HEK293 (cell line): ENCODE data around the gene C1orf74.

Source experiments
- CTCF ChIA-PET: fragments of 350-600 bp; formaldehyde crosslinking; extraction: SDS; loops from one replicate; lab custom pipeline; 2021; ENCODE audit warnings: antibody characterized with exemption; lab: Yijun Ruan, JAX
- POLR2A ChIA-PET: fragments of 300-600 bp; formaldehyde crosslinking; extraction: SDS; loops from one replicate; lab custom pipeline; 2020; ENCODE audit warnings: antibody characterized with exemption, inconsistent platforms; lab: Yijun Ruan, JAX
- H3K27ac ChIP-seq: fragments of 200-500 bp; sonication (Bioruptor generic); 2 replicates; pipeline ENCODE4 v1.5.1; 2014; ENCODE audit warnings: low read depth, low read length, control low read depth, inconsistent platforms; ENCODE audit errors: extremely low read depth
- H3K36me3 ChIP-seq, 2 experiments: fragments of 200-500 bp in 1 of 2; sonication (Bioruptor generic) in 1 of 2; 1 replicate in 1 of 2; 2 replicates in 1 of 2; pipeline ENCODE4 v1.5.1; 2014 to 2017; ENCODE audit warnings: inconsistent platforms in 2 of 2, low read length in 2 of 2; ENCODE audit not compliant: control insufficient read depth in 2 of 2, insufficient read depth in 1 of 2
- H3K4me1 ChIP-seq: fragments of 200-500 bp; sonication (Bioruptor generic); 2 replicates; pipeline ENCODE4 v1.5.1; 2014; ENCODE audit warnings: mild to moderate bottlenecking, low read length, inconsistent platforms; ENCODE audit not compliant: control insufficient read depth, insufficient read depth
- H3K4me3 ChIP-seq: 2 replicates; pipeline ENCODE4 v1.5.1; 2011; ENCODE audit warnings: low read depth, mild to moderate bottlenecking, control low read depth, low read length, moderate library complexity
- H3K9me3 ChIP-seq: fragments of 200-500 bp; sonication (Bioruptor generic); 2 replicates; pipeline ENCODE4 v1.5.1; 2014; ENCODE audit warnings: low read depth, low read length, inconsistent platforms; ENCODE audit not compliant: control insufficient read depth, insufficient read depth
- KLF10 ChIP-seq: fragments of 450-650 bp; IDR thresholded peaks from 2 replicates; pipeline ENCODE4 v1.5.1; 2018; ENCODE audit warnings: missing biosample characterization, mild to moderate bottlenecking, missing genetic modification characterization
- KLF7 ChIP-seq: fragments of 450-650 bp; formaldehyde crosslinking; IDR thresholded peaks from 2 replicates; pipeline ENCODE4 v1.5.1; 2016; ENCODE audit warnings: missing biosample characterization, missing genetic modification characterization, borderline replicate concordance
- KLF9 ChIP-seq: fragments of 450-650 bp; formaldehyde crosslinking; IDR thresholded peaks from 2 replicates; pipeline ENCODE4 v1.5.1; 2016; ENCODE audit warnings: missing biosample characterization, missing genetic modification characterization, low read depth
- SP7 ChIP-seq: fragments of 450-650 bp; formaldehyde crosslinking; IDR thresholded peaks from 2 replicates; pipeline ENCODE4 v1.5.1; 2016; ENCODE audit warnings: missing biosample characterization, missing genetic modification characterization
- ZBTB48 ChIP-seq: fragments of 450-650 bp; formaldehyde crosslinking; IDR thresholded peaks from 2 replicates; pipeline ENCODE4 v1.5.1; 2016; ENCODE audit warnings: missing biosample characterization, missing genetic modification characterization
- ZFP37 ChIP-seq: fragments of 450-650 bp; formaldehyde crosslinking; IDR thresholded peaks from 2 replicates; pipeline ENCODE4 v1.5.1; 2016; ENCODE audit warnings: missing biosample characterization, missing genetic modification characterization
- ZNF19 ChIP-seq: fragments of 450-650 bp; formaldehyde crosslinking; IDR thresholded peaks from 2 replicates; pipeline ENCODE4; 2016; ENCODE audit warnings: missing biosample characterization, missing genetic modification characterization, low read depth
- ZNF214 ChIP-seq: fragments of 450-650 bp; formaldehyde crosslinking; IDR thresholded peaks from 2 replicates; pipeline ENCODE4 v1.5.1; 2017; ENCODE audit warnings: missing biosample characterization, mild to moderate bottlenecking, missing genetic modification characterization, borderline replicate concordance
- ZNF223 ChIP-seq: fragments of 450-650 bp; formaldehyde crosslinking; IDR thresholded peaks from 2 replicates; pipeline ENCODE4 v1.5.1; 2016; ENCODE audit warnings: missing biosample characterization, missing genetic modification characterization
- ZNF391 ChIP-seq: fragments of 450-650 bp; formaldehyde crosslinking; IDR thresholded peaks from 2 replicates; pipeline ENCODE4 v1.5.1; 2016; ENCODE audit warnings: low read depth, missing biosample characterization, missing genetic modification characterization, borderline replicate concordance
- ZNF544 ChIP-seq: fragments of 450-650 bp; formaldehyde crosslinking; IDR thresholded peaks from 2 replicates; pipeline ENCODE4 v1.5.0; 2017; ENCODE audit warnings: missing biosample characterization, missing genetic modification characterization
- ZNF621 ChIP-seq: fragments of 450-650 bp; formaldehyde crosslinking; IDR thresholded peaks from 2 replicates; pipeline ENCODE4 v1.5.1; 2017; ENCODE audit warnings: missing biosample characterization, missing genetic modification characterization
- ZNF629 ChIP-seq: fragments of 450-650 bp; formaldehyde crosslinking; IDR thresholded peaks from 2 replicates; pipeline ENCODE4 v1.5.1; 2017; ENCODE audit warnings: missing biosample characterization, missing genetic modification characterization
- ZSCAN16 ChIP-seq: fragments of 450-650 bp; formaldehyde crosslinking; IDR thresholded peaks from 2 replicates; pipeline ENCODE4 v1.5.1; 2016; ENCODE audit warnings: missing biosample characterization, missing genetic modification characterization
- TF ChIP-seq, protein P1 (sequence below): fragments of 450-650 bp; formaldehyde crosslinking; IDR thresholded peaks from 2 replicates; pipeline ENCODE4 v1.5.1; 2016; ENCODE audit warnings: missing biosample characterization, missing genetic modification characterization
- TF ChIP-seq, protein P2 (sequence below): fragments of 450-650 bp; formaldehyde crosslinking; IDR thresholded peaks from 2 replicates; pipeline ENCODE4 v1.5.1; 2016; ENCODE audit warnings: missing biosample characterization, missing genetic modification characterization
- TF ChIP-seq, protein P3 (sequence below): fragments of 450-650 bp; IDR thresholded peaks from 2 replicates; pipeline ENCODE4 v1.5.1; 2018; ENCODE audit warnings: missing biosample characterization, missing genetic modification characterization
- TF ChIP-seq, protein P4 (sequence below): fragments of 450-650 bp; formaldehyde crosslinking; IDR thresholded peaks from 2 replicates; pipeline ENCODE4 v1.5.1; 2016; ENCODE audit warnings: missing biosample characterization, missing genetic modification characterization
- TF ChIP-seq, protein P5 (sequence below): fragments of 450-650 bp; formaldehyde crosslinking; IDR thresholded peaks from 2 replicates; pipeline ENCODE4 v1.5.1; 2017; ENCODE audit warnings: missing biosample characterization, missing genetic modification characterization
- TF ChIP-seq, protein P6 (sequence below): fragments of 450-650 bp; formaldehyde crosslinking; IDR thresholded peaks from 2 replicates; pipeline ENCODE4 v1.5.1; 2016; ENCODE audit warnings: missing biosample characterization, missing genetic modification characterization

Gene C1orf74

DNA sequence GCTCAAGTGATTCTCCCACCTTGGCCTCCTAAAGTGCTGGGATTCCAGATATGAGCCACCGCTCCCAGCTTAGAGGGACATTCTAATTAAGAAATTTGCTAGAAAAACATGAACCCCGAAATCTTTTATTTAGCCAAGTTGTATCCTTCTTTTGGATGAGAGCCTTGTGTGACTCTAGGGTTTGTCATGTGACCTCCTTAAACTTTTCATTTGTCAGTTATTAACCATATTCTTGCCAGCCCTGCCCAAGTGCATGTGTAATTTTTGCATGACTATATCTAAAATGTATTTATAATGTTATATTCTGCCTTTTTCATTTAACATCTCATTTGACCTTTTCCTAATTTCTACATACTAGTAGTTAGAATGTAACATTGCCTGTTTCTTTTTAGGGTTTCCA lies 45.4 kb upstream of the C1orf74 start (continued):
- TF ChIP-seq, protein P1, sequence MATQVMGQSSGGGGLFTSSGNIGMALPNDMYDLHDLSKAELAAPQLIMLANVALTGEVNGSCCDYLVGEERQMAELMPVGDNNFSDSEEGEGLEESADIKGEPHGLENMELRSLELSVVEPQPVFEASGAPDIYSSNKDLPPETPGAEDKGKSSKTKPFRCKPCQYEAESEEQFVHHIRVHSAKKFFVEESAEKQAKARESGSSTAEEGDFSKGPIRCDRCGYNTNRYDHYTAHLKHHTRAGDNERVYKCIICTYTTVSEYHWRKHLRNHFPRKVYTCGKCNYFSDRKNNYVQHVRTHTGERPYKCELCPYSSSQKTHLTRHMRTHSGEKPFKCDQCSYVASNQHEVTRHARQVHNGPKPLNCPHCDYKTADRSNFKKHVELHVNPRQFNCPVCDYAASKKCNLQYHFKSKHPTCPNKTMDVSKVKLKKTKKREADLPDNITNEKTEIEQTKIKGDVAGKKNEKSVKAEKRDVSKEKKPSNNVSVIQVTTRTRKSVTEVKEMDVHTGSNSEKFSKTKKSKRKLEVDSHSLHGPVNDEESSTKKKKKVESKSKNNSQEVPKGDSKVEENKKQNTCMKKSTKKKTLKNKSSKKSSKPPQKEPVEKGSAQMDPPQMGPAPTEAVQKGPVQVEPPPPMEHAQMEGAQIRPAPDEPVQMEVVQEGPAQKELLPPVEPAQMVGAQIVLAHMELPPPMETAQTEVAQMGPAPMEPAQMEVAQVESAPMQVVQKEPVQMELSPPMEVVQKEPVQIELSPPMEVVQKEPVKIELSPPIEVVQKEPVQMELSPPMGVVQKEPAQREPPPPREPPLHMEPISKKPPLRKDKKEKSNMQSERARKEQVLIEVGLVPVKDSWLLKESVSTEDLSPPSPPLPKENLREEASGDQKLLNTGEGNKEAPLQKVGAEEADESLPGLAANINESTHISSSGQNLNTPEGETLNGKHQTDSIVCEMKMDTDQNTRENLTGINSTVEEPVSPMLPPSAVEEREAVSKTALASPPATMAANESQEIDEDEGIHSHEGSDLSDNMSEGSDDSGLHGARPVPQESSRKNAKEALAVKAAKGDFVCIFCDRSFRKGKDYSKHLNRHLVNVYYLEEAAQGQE (tag by site-specific recombination): no peak
- TF ChIP-seq ZNF391 (tag by site-specific recombination) (no peak), KLF10 (tag by site-specific recombination) (no peak), ZNF223 (tag by site-specific recombination) (no peak), ZFP37 (no peak), ZBTB48 (tag by site-specific recombination) (no peak), KLF7 (no peak), ZNF19 (tag by site-specific recombination) (no peak), SP7 (tag by site-specific recombination) (no peak)

DNA sequence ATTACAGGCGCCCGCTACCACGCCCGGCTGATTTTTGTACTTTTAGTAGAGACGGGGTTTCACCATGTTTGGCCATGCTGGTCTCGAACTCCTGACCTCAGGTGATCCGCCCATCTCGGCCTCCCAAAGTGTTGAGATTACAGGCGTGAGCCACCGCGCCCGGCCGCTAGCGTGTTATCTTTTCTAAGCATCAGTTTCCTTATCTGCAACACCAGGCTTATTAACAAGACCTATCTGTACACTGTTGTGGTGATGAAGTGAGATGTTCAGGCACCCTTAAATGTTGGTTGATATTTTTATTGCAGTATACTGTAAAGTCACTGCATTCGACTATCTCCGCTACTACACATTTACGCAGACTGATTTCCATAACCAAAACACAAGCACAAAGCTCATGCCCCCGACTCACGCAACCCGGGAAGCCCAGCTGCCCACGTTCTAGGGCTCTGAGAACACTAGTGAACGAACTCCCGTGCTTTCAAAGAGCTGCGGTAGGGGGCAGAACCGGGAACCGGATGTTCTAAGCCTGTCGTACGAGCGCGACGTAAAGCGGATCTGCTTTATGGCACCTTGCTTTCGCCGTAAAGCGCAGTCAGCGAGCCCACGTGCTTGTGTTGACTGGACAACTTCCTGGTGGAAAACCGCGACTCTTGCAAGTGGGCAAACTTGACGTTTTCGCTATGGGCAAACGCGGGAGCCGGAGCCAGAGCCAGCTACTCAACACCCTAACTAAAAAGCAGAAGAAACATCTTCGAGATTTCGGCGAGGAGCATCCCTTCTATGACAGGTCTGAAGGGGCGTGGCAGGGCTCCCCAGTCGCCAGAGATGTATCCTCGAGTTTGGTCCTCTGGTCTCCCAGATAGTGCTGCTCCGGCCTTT lies 43.3 kb upstream of the C1orf74 start, which contains the start of gene UTP25:
UTP25 (plus strand) TSS at position 589 of the 879 bp plus-strand sequence; CDS start at position 681, 92 bp downstream.
- no peaks in the 10 kb centered on the region for H3K9me3 ChIP-seq
- ChIA-PET POLR2A (interaction anchor here (0.6 to 1.9 kb wide), 7 partner anchors 11 to 116 kb away, joined by 3 to 18 read pairs (median 5); partner anchors contain the start of genes C1orf74 and IRF6), CTCF (interaction anchor here (0.6 to 2.1 kb wide), 19 partner anchors 9 to 484 kb away, joined by 3 to 9 read pairs (median 3); no protein-coding TSS in a partner anchor)
- no peaks in the 10 kb centered on the region for H3K4me1 ChIP-seq
- H3K4me3 ChIP-seq: peak within 1 kb of the TSS; percentile 87
- H3K27ac ChIP-seq: peak within 1 kb of the TSS; percentile 47
- peaks cover 3 to 18% of the 10 kb centered on the region in 2 experiments for H3K36me3 ChIP-seq
- TF ChIP-seq ZNF544 (tag by site-specific recombination) (no peak), ZNF629 (tag by site-specific recombination) (peak; percentile 67), ZNF621 (tag by site-specific recombination) (no peak), ZNF214 (tag by site-specific recombination) (no peak), KLF9 (tag by site-specific recombination) (peak; percentile 96), ZSCAN16 (tag by site-specific recombination) (peak; percentile 75; the same call in 1 of the 2 replicates)
- TF ChIP-seq, protein P2, sequence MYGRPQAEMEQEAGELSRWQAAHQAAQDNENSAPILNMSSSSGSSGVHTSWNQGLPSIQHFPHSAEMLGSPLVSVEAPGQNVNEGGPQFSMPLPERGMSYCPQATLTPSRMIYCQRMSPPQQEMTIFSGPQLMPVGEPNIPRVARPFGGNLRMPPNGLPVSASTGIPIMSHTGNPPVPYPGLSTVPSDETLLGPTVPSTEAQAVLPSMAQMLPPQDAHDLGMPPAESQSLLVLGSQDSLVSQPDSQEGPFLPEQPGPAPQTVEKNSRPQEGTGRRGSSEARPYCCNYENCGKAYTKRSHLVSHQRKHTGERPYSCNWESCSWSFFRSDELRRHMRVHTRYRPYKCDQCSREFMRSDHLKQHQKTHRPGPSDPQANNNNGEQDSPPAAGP: peak; percentile 54; the same call in 1 of the 2 replicates
- TF ChIP-seq, protein P3, sequence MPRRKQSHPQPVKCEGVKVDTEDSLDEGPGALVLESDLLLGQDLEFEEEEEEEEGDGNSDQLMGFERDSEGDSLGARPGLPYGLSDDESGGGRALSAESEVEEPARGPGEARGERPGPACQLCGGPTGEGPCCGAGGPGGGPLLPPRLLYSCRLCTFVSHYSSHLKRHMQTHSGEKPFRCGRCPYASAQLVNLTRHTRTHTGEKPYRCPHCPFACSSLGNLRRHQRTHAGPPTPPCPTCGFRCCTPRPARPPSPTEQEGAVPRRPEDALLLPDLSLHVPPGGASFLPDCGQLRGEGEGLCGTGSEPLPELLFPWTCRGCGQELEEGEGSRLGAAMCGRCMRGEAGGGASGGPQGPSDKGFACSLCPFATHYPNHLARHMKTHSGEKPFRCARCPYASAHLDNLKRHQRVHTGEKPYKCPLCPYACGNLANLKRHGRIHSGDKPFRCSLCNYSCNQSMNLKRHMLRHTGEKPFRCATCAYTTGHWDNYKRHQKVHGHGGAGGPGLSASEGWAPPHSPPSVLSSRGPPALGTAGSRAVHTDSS (tag by site-specific recombination): no peak
- TF ChIP-seq, protein P4, sequence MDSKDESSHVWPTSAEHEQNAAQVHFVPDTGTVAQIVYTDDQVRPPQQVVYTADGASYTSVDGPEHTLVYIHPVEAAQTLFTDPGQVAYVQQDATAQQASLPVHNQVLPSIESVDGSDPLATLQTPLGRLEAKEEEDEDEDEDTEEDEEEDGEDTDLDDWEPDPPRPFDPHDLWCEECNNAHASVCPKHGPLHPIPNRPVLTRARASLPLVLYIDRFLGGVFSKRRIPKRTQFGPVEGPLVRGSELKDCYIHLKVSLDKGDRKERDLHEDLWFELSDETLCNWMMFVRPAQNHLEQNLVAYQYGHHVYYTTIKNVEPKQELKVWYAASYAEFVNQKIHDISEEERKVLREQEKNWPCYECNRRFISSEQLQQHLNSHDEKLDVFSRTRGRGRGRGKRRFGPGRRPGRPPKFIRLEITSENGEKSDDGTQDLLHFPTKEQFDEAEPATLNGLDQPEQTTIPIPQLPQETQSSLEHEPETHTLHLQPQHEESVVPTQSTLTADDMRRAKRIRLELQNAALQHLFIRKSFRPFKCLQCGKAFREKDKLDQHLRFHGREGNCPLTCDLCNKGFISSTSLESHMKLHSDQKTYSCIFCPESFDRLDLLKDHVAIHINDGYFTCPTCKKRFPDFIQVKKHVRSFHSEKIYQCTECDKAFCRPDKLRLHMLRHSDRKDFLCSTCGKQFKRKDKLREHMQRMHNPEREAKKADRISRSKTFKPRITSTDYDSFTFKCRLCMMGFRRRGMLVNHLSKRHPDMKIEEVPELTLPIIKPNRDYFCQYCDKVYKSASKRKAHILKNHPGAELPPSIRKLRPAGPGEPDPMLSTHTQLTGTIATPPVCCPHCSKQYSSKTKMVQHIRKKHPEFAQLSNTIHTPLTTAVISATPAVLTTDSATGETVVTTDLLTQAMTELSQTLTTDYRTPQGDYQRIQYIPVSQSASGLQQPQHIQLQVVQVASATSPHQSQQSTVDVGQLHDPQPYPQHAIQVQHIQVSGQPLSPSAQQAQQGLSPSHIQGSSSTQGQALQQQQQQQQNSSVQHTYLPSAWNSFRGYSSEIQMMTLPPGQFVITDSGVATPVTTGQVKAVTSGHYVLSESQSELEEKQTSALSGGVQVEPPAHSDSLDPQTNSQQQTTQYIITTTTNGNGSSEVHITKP (tag by site-specific recombination): 0 out of 2 replicates have a peak, but pooled peaks have one; percentile 27
- TF ChIP-seq, protein P5, sequence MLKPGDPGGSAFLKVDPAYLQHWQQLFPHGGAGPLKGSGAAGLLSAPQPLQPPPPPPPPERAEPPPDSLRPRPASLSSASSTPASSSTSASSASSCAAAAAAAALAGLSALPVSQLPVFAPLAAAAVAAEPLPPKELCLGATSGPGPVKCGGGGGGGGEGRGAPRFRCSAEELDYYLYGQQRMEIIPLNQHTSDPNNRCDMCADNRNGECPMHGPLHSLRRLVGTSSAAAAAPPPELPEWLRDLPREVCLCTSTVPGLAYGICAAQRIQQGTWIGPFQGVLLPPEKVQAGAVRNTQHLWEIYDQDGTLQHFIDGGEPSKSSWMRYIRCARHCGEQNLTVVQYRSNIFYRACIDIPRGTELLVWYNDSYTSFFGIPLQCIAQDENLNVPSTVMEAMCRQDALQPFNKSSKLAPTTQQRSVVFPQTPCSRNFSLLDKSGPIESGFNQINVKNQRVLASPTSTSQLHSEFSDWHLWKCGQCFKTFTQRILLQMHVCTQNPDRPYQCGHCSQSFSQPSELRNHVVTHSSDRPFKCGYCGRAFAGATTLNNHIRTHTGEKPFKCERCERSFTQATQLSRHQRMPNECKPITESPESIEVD: no peak
- TF ChIP-seq, protein P6, sequence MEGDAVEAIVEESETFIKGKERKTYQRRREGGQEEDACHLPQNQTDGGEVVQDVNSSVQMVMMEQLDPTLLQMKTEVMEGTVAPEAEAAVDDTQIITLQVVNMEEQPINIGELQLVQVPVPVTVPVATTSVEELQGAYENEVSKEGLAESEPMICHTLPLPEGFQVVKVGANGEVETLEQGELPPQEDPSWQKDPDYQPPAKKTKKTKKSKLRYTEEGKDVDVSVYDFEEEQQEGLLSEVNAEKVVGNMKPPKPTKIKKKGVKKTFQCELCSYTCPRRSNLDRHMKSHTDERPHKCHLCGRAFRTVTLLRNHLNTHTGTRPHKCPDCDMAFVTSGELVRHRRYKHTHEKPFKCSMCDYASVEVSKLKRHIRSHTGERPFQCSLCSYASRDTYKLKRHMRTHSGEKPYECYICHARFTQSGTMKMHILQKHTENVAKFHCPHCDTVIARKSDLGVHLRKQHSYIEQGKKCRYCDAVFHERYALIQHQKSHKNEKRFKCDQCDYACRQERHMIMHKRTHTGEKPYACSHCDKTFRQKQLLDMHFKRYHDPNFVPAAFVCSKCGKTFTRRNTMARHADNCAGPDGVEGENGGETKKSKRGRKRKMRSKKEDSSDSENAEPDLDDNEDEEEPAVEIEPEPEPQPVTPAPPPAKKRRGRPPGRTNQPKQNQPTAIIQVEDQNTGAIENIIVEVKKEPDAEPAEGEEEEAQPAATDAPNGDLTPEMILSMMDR: peak; percentile 81
